GM23248 (cell line): ENCODE results near the gene FAM219A. TPM values are rescaled to one million over a fixed set of nuclear protein-coding genes. Genes with fewer than 3 reads are reported as not detected.

Experiments
- DNase-seq: peaks from one replicate; pipeline ENCODE4 v3.0.0-alpha.2; 2015
- H2AFZ ChIP-seq: fragments of 200-600 bp; sonication (generic); 2 replicates; pipeline ENCODE4 v1.6.1; 2016; ENCODE audit warnings: antibody characterized with exemption
- H3F3A ChIP-seq: fragments of 200-600 bp; sonication (generic); 2 replicates; pipeline ENCODE4 v1.6.1; 2016; ENCODE audit warnings: mild to moderate bottlenecking, antibody characterized with exemption, mixed run types; ENCODE audit not compliant: insufficient read depth
- H3K27ac ChIP-seq: fragments of 200-600 bp; sonication (generic); 2 replicates; pipeline ENCODE4 v1.5.1; 2016; ENCODE audit warnings: mild to moderate bottlenecking
- H3K27me3 ChIP-seq: fragments of 200-600 bp; sonication (generic); replicated peaks from 2 replicates; pipeline ENCODE4 v1.6.1; 2016; ENCODE audit warnings: mild to moderate bottlenecking; ENCODE audit not compliant: insufficient read depth
- H3K36me3 ChIP-seq: fragments of 200-600 bp; sonication (generic); 2 replicates; pipeline ENCODE4 v1.6.1; 2016; ENCODE audit warnings: low read depth, mild to moderate bottlenecking
- H3K4me1 ChIP-seq: fragments of 200-600 bp; sonication (generic); 2 replicates; pipeline ENCODE4 v1.6.1; 2016; ENCODE audit warnings: mild to moderate bottlenecking; ENCODE audit not compliant: insufficient read depth
- H3K4me2 ChIP-seq: fragments of 200-600 bp; sonication (generic); one replicate; pipeline ENCODE4 v1.6.1; 2016; ENCODE audit warnings: mild to moderate bottlenecking; ENCODE audit not compliant: unreplicated experiment
- H3K4me3 ChIP-seq: fragments of 200-600 bp; sonication (generic); 2 replicates; pipeline ENCODE4 v1.5.1; 2016; ENCODE audit warnings: mild to moderate bottlenecking
- H3K79me2 ChIP-seq: fragments of 200-600 bp; sonication (generic); 2 replicates; pipeline ENCODE4 v1.6.1; 2016; ENCODE audit warnings: mild to moderate bottlenecking; ENCODE audit not compliant: insufficient read depth
- H3K9ac ChIP-seq: fragments of 200-600 bp; sonication (generic); 2 replicates; pipeline ENCODE4 v1.6.1; 2016; ENCODE audit warnings: mild to moderate bottlenecking
- H3K9me2 ChIP-seq: fragments of 200-600 bp; sonication (generic); 2 replicates; pipeline ENCODE4 v1.6.1; 2016; ENCODE audit warnings: mixed run types, mild to moderate bottlenecking, moderate library complexity; ENCODE audit not compliant: insufficient read depth
- H3K9me3 ChIP-seq: fragments of 200-600 bp; sonication (generic); one replicate; pipeline ENCODE4 v1.6.1; 2017; ENCODE audit warnings: low read depth
- H4K20me1 ChIP-seq: fragments of 200-600 bp; sonication (generic); 2 replicates; pipeline ENCODE4 v1.6.0; 2016; ENCODE audit not compliant: insufficient read depth
- EZH2 ChIP-seq: fragments of 200-600 bp; sonication (generic); IDR thresholded peaks from 2 replicates; pipeline ENCODE4 v1.6.1; 2018; ENCODE audit warnings: antibody characterized with exemption, mild to moderate bottlenecking; ENCODE audit not compliant: insufficient read depth, poor library complexity, severe bottlenecking
- EZH2phosphoT487 ChIP-seq: fragments of 200-600 bp; sonication (generic); IDR thresholded peaks from 2 replicates; pipeline ENCODE4 v1.6.1; 2018; ENCODE audit warnings: antibody characterized with exemption, moderate library complexity, mild to moderate bottlenecking, low read depth; ENCODE audit not compliant: insufficient read depth
- WGBS, 2 experiments: methylation state at CpG; one replicate each; pipeline ENCODE4 v1.1.6; 2015 to 2017; ENCODE audit warnings: low lambda C conversion rate in 2 of 2, low coverage in 1 of 2; ENCODE audit errors: missing lambda C conversion rate in 2 of 2; 5-methylcytosine and 5-hydroxymethylcytosine counted together
- in situ Hi-C: fragments of 300-500 bp; cut with MboI; formaldehyde crosslinking; loops from 2 replicates; pipeline ENCODE4 v1.15.0; 2020
- polyA plus RNA-seq: library from polyadenylated mRNA; unstranded; fragments of >200 nt; fragmentation: Nextera tagmentation; extraction: Ambion mirVana; gene quantifications from 2 replicates; pipeline ENCODE4 v1.2.1, GENCODE V29; 2016
- total RNA-seq: library from RNA; depleted of rRNA; stranded (reverse); fragments of >200 nt; shearing (Covaris generic); gene quantifications from 2 replicates; pipeline ENCODE4 v1.2.3, GENCODE V29; 2014

The FAM219A gene
- total and polyA plus RNA-seq, 2 experiments from 2014 or later: 7.8 to 9.1 TPM

DNA sequence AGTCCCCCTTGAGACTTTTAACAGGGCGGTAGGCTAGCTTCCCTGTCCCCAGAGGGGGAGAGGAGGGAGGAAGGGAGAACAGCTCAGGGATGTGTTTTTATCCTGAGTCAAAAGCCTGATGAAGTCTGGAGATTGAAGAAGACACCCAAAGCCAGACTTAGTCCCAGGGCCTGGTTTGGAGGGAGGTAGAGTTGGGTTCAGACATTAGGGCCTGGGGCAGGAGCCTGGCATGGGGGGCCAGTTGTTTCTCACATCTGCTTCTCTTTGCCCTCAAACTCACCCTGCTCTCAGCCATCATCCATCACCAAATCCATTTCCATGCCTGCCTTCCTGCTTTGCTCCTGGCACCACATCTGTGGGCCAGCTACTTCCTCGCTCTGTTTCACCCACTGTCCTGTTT, 84.6 kb downstream of the FAM219A start:
- no peak overlapping the region for H3K4me2 ChIP-seq
- TF ChIP-seq EZH2phosphoT487 (no peak), EZH2 (no peak)
- H3K27me3 ChIP-seq: no peaks in the 10 kb centered on the region
- H3K4me1 ChIP-seq: no peaks in the 10 kb centered on the region
- H3K9ac ChIP-seq: no peak overlapping the region
- in situ Hi-C loops: no loop called here
- no peaks in the 10 kb centered on the region for H3K9me2 ChIP-seq
- H3K27ac ChIP-seq: no peak overlapping the region
- H4K20me1 ChIP-seq: no peaks in the 10 kb centered on the region
- H3K79me2 ChIP-seq: no peaks in the 10 kb centered on the region
- H3F3A ChIP-seq: 0 out of 2 replicates have a peak, but pooled peaks cover 5% of the 10 kb centered on the region
- H2AFZ ChIP-seq: no peak overlapping the region
- no peaks in the 10 kb centered on the region for H3K36me3 ChIP-seq
- no peak for DNase-seq
- 75 to 88% methylated on average over 2 of the region's 2 CpGs for WGBS, 2 experiments
- no peaks in the 10 kb centered on the region for H3K9me3 ChIP-seq
- H3K4me3 ChIP-seq: no peak overlapping the region

DNA sequence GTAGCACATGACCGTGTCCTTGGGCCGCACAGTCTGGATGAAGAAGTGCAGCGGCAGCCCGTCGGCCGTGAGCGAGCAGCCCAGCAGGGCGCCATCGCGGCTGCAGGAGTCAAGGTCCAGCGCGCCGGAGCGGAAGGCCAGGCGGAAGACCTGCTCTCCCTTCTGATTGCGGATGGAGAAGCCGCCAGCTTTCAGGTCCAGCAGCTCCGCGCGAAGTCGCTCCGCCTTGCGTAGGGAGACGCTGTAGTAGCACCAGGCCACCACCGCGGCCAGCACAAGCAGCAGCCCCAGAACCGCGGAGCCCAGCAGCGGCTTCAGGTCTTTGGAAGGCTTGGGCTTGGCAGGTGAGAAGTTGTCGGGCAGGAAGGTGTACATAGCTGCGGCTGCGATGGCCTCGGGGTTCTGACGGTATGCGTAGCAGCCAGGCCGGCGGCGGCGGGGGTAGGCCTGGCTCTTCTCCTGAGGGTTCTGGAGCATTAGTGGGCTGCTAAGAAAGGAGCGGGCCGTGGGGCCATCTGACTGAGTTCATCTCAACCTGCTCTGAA, 85.8 kb downstream of the FAM219A start:
- 49 to 50% methylated on average over 30 to 39 of the region's 41 CpGs for WGBS, 2 experiments
- Histone ChIP-seq H3K27ac (no peak overlapping the region), H3K4me2 (no peak overlapping the region)

GRCh38 chr9:34371886-34372466, 86.4 kb downstream of the FAM219A start:
- no peak overlapping the region for H3K4me2 ChIP-seq
- in situ Hi-C loops: no loop called here
- H2AFZ ChIP-seq: no peak overlapping the region
- 0 out of 2 replicates have a peak, but pooled peaks cover 5% of the 10 kb centered on the region for H3F3A ChIP-seq
- TF ChIP-seq EZH2: no peak
- no peak for TF ChIP-seq EZH2phosphoT487
- H3K27me3 ChIP-seq: no peaks in the 10 kb centered on the region
- no peaks in the 10 kb centered on the region for H3K4me1 ChIP-seq
- no peaks in the 10 kb centered on the region for H3K9me2 ChIP-seq
- no peaks in the 10 kb centered on the region for H3K36me3 ChIP-seq
- H3K79me2 ChIP-seq: no peaks in the 10 kb centered on the region
- 58 to 61% methylated on average over 58 to 60 of the region's 60 CpGs for WGBS, 2 experiments
- H3K9me3 ChIP-seq: no peaks in the 10 kb centered on the region
- no peaks in the 10 kb centered on the region for H4K20me1 ChIP-seq
- H3K27ac ChIP-seq: no peak overlapping the region
- no peak overlapping the region for H3K9ac ChIP-seq
- no peak for DNase-seq
- H3K4me3 ChIP-seq: no peak overlapping the region

More for the DNA sequence above, 85.8 kb downstream of the FAM219A start:
- no peak for DNase-seq
- no peaks in the 10 kb centered on the region for H3K27me3 ChIP-seq
- in situ Hi-C loops: no loop called here
- H2AFZ ChIP-seq: no peak overlapping the region
- no peaks in the 10 kb centered on the region for H4K20me1 ChIP-seq
- TF ChIP-seq EZH2 (no peak), EZH2phosphoT487 (no peak)
- H3K9me2 ChIP-seq: no peaks in the 10 kb centered on the region
- H3K36me3 ChIP-seq: no peaks in the 10 kb centered on the region
- H3F3A ChIP-seq: 0 out of 2 replicates have a peak, but pooled peaks cover 5% of the 10 kb centered on the region
- H3K4me1 ChIP-seq: no peaks in the 10 kb centered on the region
- no peak overlapping the region for H3K9ac ChIP-seq
- H3K4me3 ChIP-seq: no peak overlapping the region
- no peaks in the 10 kb centered on the region for H3K79me2 ChIP-seq
- no peaks in the 10 kb centered on the region for H3K9me3 ChIP-seq

GRCh38 chr9:34370970-34371880, 87.1 kb downstream of the FAM219A start:
- 19 to 21% methylated on average over 104 to 105 of the region's 105 CpGs for WGBS, 2 experiments
- Histone ChIP-seq H3K4me1 (no peaks in the 10 kb centered on the region), H3K36me3 (no peaks in the 10 kb centered on the region), H3K9me3 (no peaks in the 10 kb centered on the region), H4K20me1 (no peaks in the 10 kb centered on the region), H3F3A (0 out of 2 replicates have a peak, but pooled peaks cover 5% of the 10 kb centered on the region), H3K9ac (peak overlapping the region; percentile 15; the same call in 1 of the 2 replicates), H3K9me2 (no peaks in the 10 kb centered on the region), H2AFZ (peak overlapping the region; percentile 76), H3K27me3 (no peaks in the 10 kb centered on the region), H3K4me2 (peak overlapping the region; percentile 86), H3K4me3 (peak overlapping the region; percentile 68), H3K27ac (no peak overlapping the region), H3K79me2 (no peaks in the 10 kb centered on the region)
- TF ChIP-seq EZH2 (no peak), EZH2phosphoT487 (no peak)
- in situ Hi-C loops: no loop called here
- peak; percentile 59 for DNase-seq
